HCT116 (cell line): ENCODE data around the gene HHIPL2. TPM values are rescaled to one million over a fixed set of nuclear protein-coding genes. Genes with fewer than 3 reads are reported as not detected.
"Not testable (repeated sequence)": the region's sequence is repeated elsewhere in the genome, so short reads cannot be mapped to it uniquely, and the experiment has no call there.

Experiments
- ATAC-seq: fragments of 200-7000 bp; cut with Tn5 transposase; 2 replicates; pipeline ENCODE4 v1.9.1; 2020; ENCODE audit warnings: mild to moderate bottlenecking, moderate library complexity
- BruUV-seq: library from RNA; stranded (reverse); fragments of 400-500 nt; replicated peaks from 2 replicates; lab custom pipeline; 2021; lab: Mats Ljungman, UMichigan
- CTCF ChIA-PET: fragments of 300-600 bp; sonication (Branson Sonifier 250); formaldehyde crosslinking; loops from one replicate; lab custom pipeline; 2021; ENCODE audit warnings: antibody characterized with exemption; lab: Charles Lee
- POLR2A ChIA-PET: fragments of 300-600, 350-600 bp; sonication (Branson Sonifier 250); formaldehyde crosslinking; loops from one replicate; lab custom pipeline; 2021; ENCODE audit warnings: antibody characterized with exemption; lab: Charles Lee
- RAD21 ChIA-PET, 2 experiments: fragments of 300-600 bp; sonication (Branson Sonifier 250); formaldehyde crosslinking; loops; one replicate each; lab custom pipeline; 2023; ENCODE audit warnings: low total read pairs in 2 of 2; ENCODE audit not compliant: uncharacterized antibody in 2 of 2, unreplicated experiment in 2 of 2, low non-redundant PET in 1 of 2; lab: Charles Lee
- DNase-seq: peaks from one replicate; pipeline ENCODE4 v3.0.0-alpha.2; 2010; ENCODE audit warnings: low read depth, low spot score
- H2AFZ ChIP-seq: fragments of 200-600 bp; shearing (Covaris generic), sonication (generic); 2 replicates; pipeline ENCODE4 v1.6.1; 2017; ENCODE audit warnings: low read depth, mixed run types, mixed read lengths, antibody characterized with exemption, low read length; ENCODE audit not compliant: poor library complexity, severe bottlenecking
- H3K27ac ChIP-seq: 2 replicates; pipeline ENCODE4 v1.5.1; 2012; ENCODE audit warnings: low read depth, low read length
- H3K27me3 ChIP-seq: fragments of 200-600 bp; sonication (generic); 2 replicates; pipeline ENCODE4 v1.6.1; 2016; ENCODE audit warnings: mixed run types, low read length, mixed read lengths; ENCODE audit not compliant: insufficient read depth
- H3K36me3 ChIP-seq, 2 experiments: fragments of 200-500 bp in 1 of 2; fragments of 200-600 bp in 1 of 2; sonication (Bioruptor generic) in 1 of 2; sonication (generic) in 1 of 2; 2 replicates each; pipeline versions ENCODE4 v1.5.1 to v1.6.1; 2014 to 2016; ENCODE audit warnings: low read length in 2 of 2, inconsistent platforms in 1 of 2, mixed read lengths in 1 of 2, mixed run types in 1 of 2; ENCODE audit not compliant: insufficient read depth in 2 of 2, control insufficient read depth in 1 of 2
- H3K4me1 ChIP-seq, 2 experiments: fragments of 200-600 bp in 1 of 2; sonication (generic) in 1 of 2; 2 replicates each; pipeline versions ENCODE4 v1.5.1 to v1.6.1; 2012 to 2017; ENCODE audit warnings: low read length in 2 of 2, inconsistent platforms in 1 of 2, mild to moderate bottlenecking in 1 of 2, mixed read lengths in 1 of 2, mixed run types in 1 of 2, moderate library complexity in 1 of 2; ENCODE audit not compliant: insufficient read depth in 2 of 2, control insufficient read depth in 1 of 2
- H3K4me2 ChIP-seq: fragments of 200-600 bp; sonication (generic); 2 replicates; pipeline ENCODE4 v1.6.1; 2017; ENCODE audit warnings: mixed run types, low read length, mixed read lengths
- H3K4me3 ChIP-seq, 2 experiments: fragments of 200-600 bp in 1 of 2; sonication (generic) in 1 of 2; replicated peaks in 1 of 2; 2 replicates each; pipeline ENCODE4 v1.5.1; 2011 to 2016; ENCODE audit warnings: low read length in 2 of 2, control low read depth in 1 of 2, low read depth in 1 of 2, mild to moderate bottlenecking in 1 of 2, mixed read lengths in 1 of 2, mixed run types in 1 of 2
- H3K79me2 ChIP-seq: fragments of 200-600 bp; sonication (generic); 2 replicates; pipeline ENCODE4 v1.6.1; 2017; ENCODE audit warnings: mild to moderate bottlenecking, mixed run types, low read length, moderate library complexity, mixed read lengths; ENCODE audit not compliant: insufficient read depth
- H3K9ac ChIP-seq: fragments of 200-600 bp; sonication (generic); 2 replicates; pipeline ENCODE4 v1.6.1; 2016; ENCODE audit warnings: low read length, mixed read lengths
- H3K9me2 ChIP-seq: fragments of 200-600 bp; sonication (generic), shearing (Covaris generic); 2 replicates; pipeline ENCODE4 v1.6.1; 2017; ENCODE audit warnings: mixed run types, mild to moderate bottlenecking, moderate library complexity; ENCODE audit not compliant: insufficient read depth
- H3K9me3 ChIP-seq, 2 experiments: fragments of 200-500 bp in 1 of 2; fragments of 200-600 bp in 1 of 2; sonication (Bioruptor generic) in 1 of 2; sonication (generic) in 1 of 2; 2 replicates each; pipeline ENCODE4 v1.6.1; 2014 to 2017; ENCODE audit warnings: low read length in 2 of 2, mixed read lengths in 2 of 2, inconsistent platforms in 1 of 2, low read depth in 1 of 2, mild to moderate bottlenecking in 1 of 2, mixed run types in 1 of 2, moderate library complexity in 1 of 2; ENCODE audit not compliant: control insufficient read depth in 1 of 2, insufficient read depth in 1 of 2
- H4K20me1 ChIP-seq: fragments of 200-600 bp; sonication (generic), shearing (Covaris generic); 2 replicates; pipeline ENCODE4 v1.6.1; 2017; ENCODE audit warnings: mixed run types, mild to moderate bottlenecking, moderate library complexity; ENCODE audit not compliant: insufficient read depth
- EGR1 ChIP-seq: IDR thresholded peaks from 2 replicates; pipeline ENCODE4 v1.6.1; 2012; ENCODE audit warnings: low read depth
- ELF1 ChIP-seq: IDR thresholded peaks from 2 replicates; pipeline ENCODE4 v1.6.1; 2012; ENCODE audit warnings: low read depth, borderline replicate concordance
- EZH2 ChIP-seq: fragments of 200-600 bp; sonication (generic); IDR thresholded peaks from 2 replicates; pipeline ENCODE4 v1.6.1; 2017; ENCODE audit warnings: antibody characterized with exemption, mixed run types
- FOSL1 ChIP-seq: IDR thresholded peaks from 2 replicates; pipeline ENCODE4 v1.6.1; 2012; ENCODE audit warnings: low read depth
- MAX ChIP-seq: IDR thresholded peaks from 2 replicates; pipeline ENCODE4 v1.6.1; 2012
- ZFX ChIP-seq: fragments of 450-650 bp; IDR thresholded peaks from 2 replicates; pipeline ENCODE4 v1.6.1; 2017
- intact Hi-C: fragments of 100-400 bp; cut with micrococcal nuclease; formaldehyde crosslinking; loops from 2 replicates; pipeline ENCODE4 v1.10.0; 2022
- total RNA-seq: library from RNA; stranded (reverse); gene quantifications from one replicate; pipeline ENCODE4 v1.2.1, GENCODE V29; 2021; ENCODE audit not compliant: unreplicated experiment
- TF ChIP-seq, protein P1 (sequence below): IDR thresholded peaks from 2 replicates; pipeline ENCODE4 v1.6.1; 2011; ENCODE audit warnings: mild to moderate bottlenecking, low read length, moderate library complexity; ENCODE audit not compliant: insufficient replicate concordance; ENCODE audit errors: extremely low read depth

HHIPL2 gene
- total RNA-seq, 1 experiment from 2014 or later = 0.27 TPM

- Histone ChIP-seq H3K9ac (no peak overlapping the region), H3K79me2 (no peaks in the 10 kb centered on the region), H2AFZ (no peak overlapping the region), H3K9me2 (no peaks in the 10 kb centered on the region), H3K4me1 (no peaks in the 10 kb centered on the region), H3K4me3 (no peak overlapping the region), H3K36me3 (no peaks in the 10 kb centered on the region), H3K4me2 (no peak overlapping the region), H3K27me3 (peaks cover 3% of the 10 kb centered on the region; the same call in 1 of the 2 replicates), H3K9me3 (no peaks in the 10 kb centered on the region), H4K20me1 (no peaks in the 10 kb centered on the region), H3K27ac (no peak overlapping the region)
- ATAC-seq (no peak), DNase-seq (no peak)
- TF ChIP-seq MAX = no peak
- no peak for TF ChIP-seq EGR1
- TF ChIP-seq FOSL1 = no peak
- TF ChIP-seq ELF1 = no peak
- no peak for TF ChIP-seq ZFX
- no peak for TF ChIP-seq EZH2
- TF ChIP-seq, protein P1, sequence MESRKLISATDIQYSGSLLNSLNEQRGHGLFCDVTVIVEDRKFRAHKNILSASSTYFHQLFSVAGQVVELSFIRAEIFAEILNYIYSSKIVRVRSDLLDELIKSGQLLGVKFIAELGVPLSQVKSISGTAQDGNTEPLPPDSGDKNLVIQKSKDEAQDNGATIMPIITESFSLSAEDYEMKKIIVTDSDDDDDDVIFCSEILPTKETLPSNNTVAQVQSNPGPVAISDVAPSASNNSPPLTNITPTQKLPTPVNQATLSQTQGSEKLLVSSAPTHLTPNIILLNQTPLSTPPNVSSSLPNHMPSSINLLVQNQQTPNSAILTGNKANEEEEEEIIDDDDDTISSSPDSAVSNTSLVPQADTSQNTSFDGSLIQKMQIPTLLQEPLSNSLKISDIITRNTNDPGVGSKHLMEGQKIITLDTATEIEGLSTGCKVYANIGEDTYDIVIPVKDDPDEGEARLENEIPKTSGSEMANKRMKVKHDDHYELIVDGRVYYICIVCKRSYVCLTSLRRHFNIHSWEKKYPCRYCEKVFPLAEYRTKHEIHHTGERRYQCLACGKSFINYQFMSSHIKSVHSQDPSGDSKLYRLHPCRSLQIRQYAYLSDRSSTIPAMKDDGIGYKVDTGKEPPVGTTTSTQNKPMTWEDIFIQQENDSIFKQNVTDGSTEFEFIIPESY = no peak
- BruUV-seq = no TSS peak
- ChIA-PET POLR2A (no interaction called here), RAD21 (no interaction called here), CTCF (no interaction called here)
- intact Hi-C loops = no loop called here
Measured at GRCh38 chr1:222521299-222522104, 26.4 kb downstream of the HHIPL2 start.

- H4K20me1 ChIP-seq, H3K9me3 ChIP-seq, H2AFZ ChIP-seq, CTCF ChIA-PET, POLR2A ChIA-PET, H3K9me2 ChIP-seq, intact Hi-C loops, ATAC-seq, BruUV-seq, RAD21 ChIA-PET, H3K27me3 ChIP-seq, H3K4me2 ChIP-seq, H3K4me1 ChIP-seq, DNase-seq, H3K36me3 ChIP-seq, H3K27ac ChIP-seq, H3K4me3 ChIP-seq, H3K79me2 ChIP-seq, H3K9ac ChIP-seq: not testable (repeated sequence)
Measured at GRCh38 chr1:222489496-222489895, 58.4 kb downstream of the HHIPL2 start.

DNA sequence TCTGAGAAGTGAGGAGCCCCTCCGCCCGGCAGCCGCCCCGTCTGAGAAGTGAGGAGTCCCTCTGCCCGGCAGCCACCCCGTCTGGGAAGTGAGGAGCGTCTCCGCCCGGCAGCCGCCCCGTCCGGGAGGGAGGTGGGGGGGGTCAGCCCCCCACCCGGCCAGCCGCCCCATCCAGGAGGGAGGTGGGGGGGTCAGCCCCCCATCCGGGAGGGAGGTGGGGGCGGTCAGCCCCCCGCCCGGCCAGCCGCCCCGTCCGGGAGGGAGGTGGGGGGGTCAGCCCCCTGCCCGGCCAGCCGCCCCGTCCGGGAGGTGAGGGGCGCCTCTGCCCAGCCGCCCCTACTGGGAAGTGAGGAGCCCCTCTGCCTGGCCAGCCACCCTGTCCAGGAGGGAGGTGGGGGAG, 60.1 kb downstream of the HHIPL2 start:
- H3K27me3 ChIP-seq, H3K4me3 ChIP-seq, H4K20me1 ChIP-seq, H2AFZ ChIP-seq, H3K79me2 ChIP-seq, POLR2A ChIA-PET, ATAC-seq, H3K4me2 ChIP-seq, H3K4me1 ChIP-seq, H3K9me2 ChIP-seq, H3K36me3 ChIP-seq, intact Hi-C loops, H3K27ac ChIP-seq, RAD21 ChIA-PET, BruUV-seq, DNase-seq, H3K9me3 ChIP-seq, CTCF ChIA-PET, H3K9ac ChIP-seq: not testable (repeated sequence)
